ENCODE measurements around the gene PLEKHH1.

The PLEKHH1 gene

GRCh38 chr14:67567654-67568053, 34.6 kb downstream of the PLEKHH1 start:
- DNase-seq (ENCODE audit: low spot score): no peak

DNA sequence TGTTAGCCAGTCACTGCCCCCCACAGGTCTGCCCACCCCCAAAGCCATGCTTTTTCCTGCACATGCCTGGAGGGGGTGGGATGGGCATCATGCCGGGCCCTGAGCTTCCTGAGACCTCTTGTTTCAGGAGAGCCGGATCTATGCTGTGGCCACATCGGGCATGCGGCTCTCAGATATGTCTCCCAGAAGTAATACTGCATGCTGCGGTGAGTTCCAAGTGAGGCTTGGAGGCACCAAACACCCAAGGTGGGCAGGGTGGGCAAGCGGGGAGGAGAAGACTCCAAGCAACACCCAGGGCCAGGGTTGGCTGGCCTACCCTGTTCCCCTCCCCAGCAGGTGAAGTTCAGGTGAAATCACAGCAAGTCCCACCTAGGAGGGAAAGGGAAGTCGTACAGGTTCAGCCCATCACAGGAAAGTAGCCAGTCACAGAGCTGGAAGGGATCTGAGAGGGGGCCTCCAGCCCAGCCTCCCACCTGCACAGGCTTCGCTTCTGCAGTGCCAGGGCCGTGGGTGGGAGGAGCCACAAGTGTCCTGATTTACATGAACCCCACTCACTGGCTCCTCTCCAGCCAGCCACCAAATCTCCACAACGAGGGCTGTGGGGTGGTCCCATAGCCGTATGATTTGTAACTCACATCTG, 36.0 kb downstream of the PLEKHH1 start:
- DNase-seq (ENCODE audit: low spot score): no peak

GRCh38 chr14:67569651-67570290, 36.7 kb downstream of the PLEKHH1 start:
- no peak for DNase-seq (ENCODE audit: low spot score)

DNA sequence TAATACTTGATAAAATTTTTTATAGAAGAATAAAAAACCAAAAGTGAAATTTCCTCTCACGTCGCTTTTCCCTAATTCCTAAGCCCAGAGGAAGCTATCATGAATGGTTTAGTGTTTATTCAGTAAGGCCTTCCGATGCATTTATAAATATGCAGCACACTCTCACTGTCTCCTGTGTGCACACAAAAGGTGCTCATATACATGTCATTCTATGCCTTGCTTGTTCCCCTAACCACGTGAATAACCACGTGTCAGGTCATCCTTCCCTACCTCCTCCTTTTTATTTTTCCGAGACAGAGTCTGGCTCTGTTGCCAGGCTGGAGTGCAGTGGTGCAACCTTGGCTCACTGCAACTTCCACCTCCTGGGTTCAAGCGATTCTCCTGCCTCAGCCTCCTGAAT, 37.4 kb downstream of the PLEKHH1 start:
- DNase-seq (ENCODE audit: low spot score): no peak

- DNase-seq (ENCODE audit: low spot score): peak; percentile 59
Measured at GRCh38 chr14:67571275-67571990, 38.3 kb downstream of the PLEKHH1 start.

DNA sequence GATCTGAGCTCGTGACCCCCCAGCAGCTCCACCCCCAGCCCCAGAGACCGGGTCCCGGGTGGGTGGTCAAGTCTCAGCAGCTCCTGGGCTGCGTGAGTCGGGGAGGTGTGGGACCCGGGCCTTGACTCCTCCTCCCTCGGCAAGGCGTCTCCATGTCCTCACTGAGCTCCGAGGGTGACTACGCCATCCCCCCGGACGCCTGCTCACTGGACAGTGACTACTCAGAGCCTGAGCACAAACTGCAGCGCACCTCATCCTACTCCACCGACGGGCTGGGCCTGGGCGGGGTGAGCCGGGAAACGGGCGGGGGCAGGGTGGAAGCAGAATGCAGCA, 38.9 kb downstream of the PLEKHH1 start:
- DNase-seq (ENCODE audit: low spot score): no peak

DNA sequence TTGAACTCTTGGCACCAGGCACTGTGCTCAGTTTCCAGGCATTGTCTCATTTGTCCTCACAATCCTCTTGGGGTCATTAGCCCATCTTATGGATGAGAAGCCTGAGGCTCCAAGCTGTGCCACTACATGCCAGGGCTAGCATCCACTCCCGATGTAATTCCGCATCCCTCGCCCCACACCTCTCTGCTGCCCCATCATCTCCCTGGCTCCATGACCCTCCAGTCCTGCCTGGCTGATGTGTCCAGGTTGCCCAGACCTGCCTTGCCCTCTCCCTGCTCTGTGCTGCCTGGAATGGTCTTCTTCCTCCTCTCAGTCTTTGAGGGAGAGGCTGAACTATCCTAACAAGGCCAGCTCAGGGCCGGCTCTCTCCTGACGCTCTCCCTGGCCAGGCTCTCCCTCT, 39.5 kb downstream of the PLEKHH1 start:
- DNase-seq (ENCODE audit: low spot score): no peak

DNA sequence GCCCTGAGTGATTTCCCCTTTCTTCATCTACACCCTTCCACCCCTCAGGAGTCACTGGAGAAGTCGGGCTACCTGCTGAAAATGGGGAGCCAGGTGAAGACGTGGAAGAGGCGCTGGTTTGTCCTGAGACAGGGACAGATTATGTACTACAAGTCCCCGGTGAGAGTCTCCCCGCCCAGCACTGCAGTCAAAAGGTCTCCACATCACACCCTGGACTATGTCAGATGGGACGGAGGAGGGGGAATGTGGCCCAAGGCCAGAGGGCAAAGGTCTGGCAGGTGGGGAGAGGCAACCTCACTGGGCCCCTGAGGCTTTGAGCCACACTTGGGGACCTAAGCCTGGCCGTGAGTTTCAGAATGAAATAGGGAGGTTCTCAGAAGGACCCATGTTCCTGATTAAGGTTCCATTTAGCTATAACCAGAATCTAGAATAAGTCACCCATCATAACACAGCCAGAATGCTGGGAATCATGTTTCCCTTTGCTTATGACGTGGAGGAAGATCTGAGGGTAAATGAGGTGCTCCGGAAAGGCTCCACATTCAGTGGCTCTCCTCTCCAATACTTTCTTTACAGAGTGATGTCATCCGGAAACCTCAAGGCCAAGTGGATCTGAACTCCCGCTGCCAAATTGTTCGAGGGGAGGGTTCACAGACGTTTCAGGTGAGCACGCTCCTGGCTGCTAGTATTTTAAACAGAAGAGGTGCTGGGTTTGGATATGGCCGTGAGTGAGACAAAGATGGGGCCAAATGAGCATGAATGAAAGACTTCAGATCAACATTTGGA, 40.3 kb downstream of the PLEKHH1 start:
- DNase-seq (ENCODE audit: low spot score): no peak

DNA sequence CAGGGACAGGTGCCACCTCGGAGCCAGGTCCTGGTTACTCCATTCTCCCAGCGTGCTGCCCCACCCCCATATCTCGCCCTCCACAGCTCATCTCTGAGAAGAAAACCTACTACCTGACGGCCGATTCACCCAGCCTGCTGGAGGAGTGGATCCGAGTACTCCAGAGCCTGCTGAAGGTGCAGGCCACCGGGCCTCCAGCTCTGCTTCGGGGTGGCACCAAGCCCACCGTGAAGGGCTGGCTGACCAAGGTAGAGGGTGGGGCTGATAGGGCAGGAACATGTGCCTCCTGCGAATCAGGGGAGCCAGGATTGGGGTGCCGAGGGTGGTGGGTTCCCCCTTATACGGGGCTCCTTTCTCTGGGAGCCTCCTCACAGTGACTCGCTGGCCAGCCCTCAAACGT, 41.1 kb downstream of the PLEKHH1 start:
- DNase-seq (ENCODE audit: low spot score): no peak

- DNase-seq (ENCODE audit: low spot score): no peak
Measured at GRCh38 chr14:67574806-67575205, 41.7 kb downstream of the PLEKHH1 start.

- no peak for DNase-seq (ENCODE audit: low spot score)
Measured at GRCh38 chr14:67575684-67576083, 42.6 kb downstream of the PLEKHH1 start.

DNA sequence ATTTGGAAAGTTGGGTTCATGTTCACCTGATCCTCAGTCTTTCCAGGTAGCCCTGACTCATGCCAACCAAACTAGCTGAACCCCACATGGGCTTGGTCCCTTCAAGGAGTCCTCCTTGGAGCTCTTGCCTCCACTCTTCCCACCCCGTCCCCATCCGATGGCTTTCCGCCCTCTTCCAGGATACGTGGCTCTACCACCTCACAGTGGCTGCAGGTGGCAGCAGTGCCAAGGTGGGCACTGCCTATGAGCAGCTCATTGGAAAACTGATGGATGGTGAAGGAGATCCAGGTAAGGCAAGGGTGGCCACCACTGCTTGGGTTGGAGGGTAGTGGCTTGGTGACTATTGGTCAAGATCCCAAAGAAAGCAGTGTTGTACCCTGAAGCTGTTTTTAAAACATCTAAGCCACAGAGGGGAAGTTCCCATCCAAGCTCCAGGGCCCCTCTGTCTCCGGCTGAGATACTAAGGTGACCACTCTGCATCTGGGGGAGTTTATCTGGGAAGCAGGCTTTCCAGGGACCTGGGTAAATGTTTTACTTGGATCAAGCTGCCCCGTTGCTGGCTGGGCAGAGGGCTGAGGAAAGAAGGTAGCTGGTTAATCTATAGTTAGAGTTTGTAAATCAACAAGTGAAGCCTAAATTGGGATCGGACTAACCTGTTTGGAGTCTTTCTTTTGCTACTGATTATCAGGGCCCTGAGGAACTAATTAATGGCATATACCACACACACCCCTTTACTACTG, 43.3 kb downstream of the PLEKHH1 start:
- DNase-seq (ENCODE audit: low spot score): no peak

DNA sequence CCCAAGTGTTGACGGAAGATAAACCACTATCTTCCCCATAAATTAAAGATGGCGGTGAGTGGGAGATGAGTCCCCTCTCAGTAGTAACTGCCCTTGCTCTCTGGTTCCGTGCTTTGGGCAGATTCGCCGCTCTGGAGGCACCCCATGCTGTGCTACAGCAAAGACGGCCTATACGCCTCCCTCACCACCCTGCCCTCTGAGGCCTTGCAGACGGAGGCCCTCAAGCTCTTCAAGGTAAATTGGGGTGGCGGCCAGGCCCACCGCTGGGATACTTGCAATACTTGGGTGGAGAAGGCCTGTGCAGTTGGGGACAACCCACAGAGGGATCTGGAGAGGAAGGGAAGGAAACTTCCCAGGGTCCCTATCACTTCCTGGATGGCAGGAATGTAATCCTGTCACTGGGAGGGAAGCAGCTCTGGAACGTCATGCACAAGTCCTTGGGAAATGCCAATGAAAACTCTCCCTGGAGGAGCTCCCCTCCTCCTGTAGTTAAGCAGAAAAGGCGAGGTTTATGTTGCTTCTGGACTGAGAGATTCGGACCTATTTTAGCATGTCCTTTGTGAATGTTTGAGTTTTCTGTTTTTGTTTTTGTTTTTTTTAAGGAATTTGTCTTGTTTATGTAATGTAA, 44.2 kb downstream of the PLEKHH1 start:
- no peak for DNase-seq (ENCODE audit: low spot score)

- no peak for DNase-seq (ENCODE audit: low spot score)
Measured at GRCh38 chr14:67577909-67578749, 45.0 kb downstream of the PLEKHH1 start.

DNA sequence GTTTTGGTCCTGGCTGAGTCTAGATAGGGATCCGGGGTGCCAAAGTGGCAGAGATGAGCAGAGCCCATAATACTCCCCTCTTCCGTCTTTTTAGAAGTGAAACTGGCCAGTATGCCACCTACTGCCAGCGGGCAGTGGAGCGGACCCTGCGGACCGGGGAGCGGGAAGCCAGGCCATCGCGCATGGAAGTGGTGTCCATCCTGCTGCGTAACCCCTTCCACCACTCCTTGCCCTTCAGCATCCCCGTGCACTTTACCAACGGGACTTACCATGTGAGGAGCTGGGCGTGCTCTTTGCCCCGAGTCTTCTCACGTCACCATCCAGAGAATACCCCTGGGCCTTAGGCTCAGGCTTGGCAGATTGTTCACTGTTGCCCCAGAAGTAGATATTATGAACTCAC, 46.0 kb downstream of the PLEKHH1 start:
- DNase-seq (ENCODE audit: low spot score): no peak

- DNase-seq (ENCODE audit: low spot score): no peak
Measured at GRCh38 chr14:67579636-67580035, 46.5 kb downstream of the PLEKHH1 start.

- DNase-seq (ENCODE audit: low spot score): no peak
Measured at GRCh38 chr14:67580336-67581171, 47.5 kb downstream of the PLEKHH1 start.

- DNase-seq (ENCODE audit: low spot score): no peak
Measured at GRCh38 chr14:67581643-67582042, 48.6 kb downstream of the PLEKHH1 start.

DNA sequence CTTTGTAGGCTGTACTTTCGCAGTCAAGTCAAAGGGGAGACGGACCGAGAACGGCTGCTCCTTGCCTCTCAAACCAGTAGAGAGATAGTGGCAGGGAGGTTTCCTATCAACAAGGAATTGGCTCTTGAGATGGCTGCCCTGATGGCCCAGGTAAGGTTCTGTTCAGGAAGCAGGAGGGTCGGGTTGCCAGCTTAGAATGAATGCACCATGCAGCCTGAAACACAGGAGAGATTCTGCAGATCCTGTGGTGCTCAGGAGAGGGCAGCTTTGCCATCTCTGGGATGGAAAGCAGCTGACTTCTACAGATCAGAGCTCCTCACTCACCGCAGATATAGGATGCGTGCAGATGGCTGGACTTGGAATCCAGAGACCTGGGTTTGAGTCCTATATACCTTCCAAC, 49.0 kb downstream of the PLEKHH1 start:
- DNase-seq (ENCODE audit: low spot score): no peak

Measured in putamen (tissue), 1 donor.